MG63 (cell line): ENCODE results near the gene B9D2. TPM values are rescaled to one million over a fixed set of nuclear protein-coding genes. Genes with fewer than 3 reads are reported as not detected.
"Not testable (repeated sequence)": the region's sequence is repeated elsewhere in the genome, so short reads cannot be mapped to it uniquely, and the experiment has no call there.

ENCODE experiments used
- DNase-seq: peaks from one replicate; pipeline ENCODE4 v3.0.0-alpha.2; 2020
- H3K27me3 ChIP-seq: fragments of 250-450 bp; sonication (Bioruptor Pico); 2 replicates; pipeline ENCODE4 v1.5.1; 2020; ENCODE audit warnings: mild to moderate bottlenecking, moderate library complexity
- H3K36me3 ChIP-seq: fragments of 250-450 bp; sonication (Bioruptor Pico); 2 replicates; pipeline ENCODE4 v1.5.1; 2020; ENCODE audit warnings: mild to moderate bottlenecking, moderate library complexity
- H3K4me3 ChIP-seq: fragments of 250-450 bp; sonication (Bioruptor Pico); 2 replicates; pipeline ENCODE4 v1.5.1; 2020; ENCODE audit warnings: mild to moderate bottlenecking, moderate library complexity
- H3K9me3 ChIP-seq: fragments of 250-450 bp; sonication (Bioruptor Pico); 2 replicates; pipeline ENCODE4 v1.5.1; 2020; ENCODE audit warnings: mild to moderate bottlenecking, moderate library complexity
- total RNA-seq: library from RNA; depleted of rRNA; stranded (reverse); fragments of >200 nt; shearing (Covaris generic); gene quantifications from 2 replicates; pipeline ENCODE4 v1.2.3, GENCODE V29; 2014; ENCODE audit warnings: low replicate concordance; rRNA removed

The B9D2 gene, protein sequence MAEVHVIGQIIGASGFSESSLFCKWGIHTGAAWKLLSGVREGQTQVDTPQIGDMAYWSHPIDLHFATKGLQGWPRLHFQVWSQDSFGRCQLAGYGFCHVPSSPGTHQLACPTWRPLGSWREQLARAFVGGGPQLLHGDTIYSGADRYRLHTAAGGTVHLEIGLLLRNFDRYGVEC
- total RNA-seq, result 2.4 and 31.0 TPM in 2 replicates

DNA sequence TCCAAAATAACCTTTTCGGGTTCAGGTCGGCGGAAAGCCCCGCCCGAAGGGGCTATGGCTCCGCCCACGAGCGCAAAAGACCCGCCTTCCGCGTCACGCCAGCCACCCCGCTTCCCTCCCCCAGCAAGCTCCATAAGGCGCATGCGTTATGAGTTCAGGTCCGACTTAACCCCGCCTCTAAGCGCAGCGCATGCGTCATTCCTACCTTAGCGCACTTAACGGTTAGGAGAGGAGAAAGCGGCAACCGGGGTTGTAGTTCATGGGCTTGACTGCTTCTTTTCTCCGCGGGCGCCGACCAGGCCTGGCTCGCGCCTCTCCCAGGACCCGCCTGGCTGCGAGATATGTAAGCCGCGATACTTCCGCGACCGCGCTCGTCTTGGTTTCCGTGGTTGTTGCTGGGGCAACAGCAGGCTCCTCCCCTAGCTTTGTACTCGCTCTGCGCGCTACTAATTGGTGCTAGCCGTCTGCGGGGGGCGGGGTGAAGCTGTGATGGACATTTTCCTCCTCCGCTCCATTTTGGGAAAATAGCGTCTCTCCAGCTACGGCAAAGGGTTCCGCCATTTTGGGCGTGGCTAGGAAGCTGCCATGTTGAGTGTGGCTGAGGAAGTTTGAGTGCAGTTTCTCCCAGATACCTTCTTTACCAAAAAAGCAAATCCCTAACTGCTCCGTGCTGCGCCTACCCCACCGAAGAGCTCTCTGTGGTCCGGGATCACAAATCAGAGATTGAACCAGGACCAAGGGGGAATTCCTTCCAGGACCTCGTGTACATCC is at the start of gene B9D2:
Gene B9D2 (minus strand): TSS at position 397 of the 771 bp plus-strand sequence. CDS start 630 bp downstream, outside the sequence.
- Histone ChIP-seq H3K36me3 (peaks cover 21% of the 10 kb centered on the region), H3K9me3 (no peaks in the 10 kb centered on the region), H3K4me3 (peak within 1 kb of the TSS; percentile 83), H3K27me3 (no peaks in the 10 kb centered on the region)
- DNase-seq, result peak; percentile 99

DNA sequence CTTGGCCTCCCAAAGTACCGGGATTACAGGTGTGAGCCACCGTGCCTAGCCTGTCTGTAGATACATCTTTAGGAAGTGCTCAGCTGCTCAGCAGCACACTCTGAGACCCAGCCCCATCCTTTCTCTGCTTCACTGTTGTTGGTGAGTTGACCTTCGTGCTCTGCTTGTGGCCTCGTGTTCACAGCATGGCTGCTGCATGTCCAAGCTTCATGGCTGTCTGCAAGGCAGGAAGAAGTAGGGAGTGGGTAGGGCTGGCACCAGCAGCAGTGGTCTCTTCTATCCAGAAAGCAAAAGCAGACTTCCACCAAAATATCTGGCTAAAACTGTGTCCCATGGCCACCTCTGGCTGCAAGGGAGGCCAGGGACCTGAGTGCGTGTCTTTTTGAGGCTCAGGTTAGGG is 49.0 kb upstream of the B9D2 start:
- peaks cover 13% of the 10 kb centered on the region for H3K36me3 ChIP-seq
- H3K27me3 ChIP-seq, result no peaks in the 10 kb centered on the region
- H3K4me3 ChIP-seq, result no peak overlapping the region
- no peaks in the 10 kb centered on the region for H3K9me3 ChIP-seq
- no peak for DNase-seq

DNA sequence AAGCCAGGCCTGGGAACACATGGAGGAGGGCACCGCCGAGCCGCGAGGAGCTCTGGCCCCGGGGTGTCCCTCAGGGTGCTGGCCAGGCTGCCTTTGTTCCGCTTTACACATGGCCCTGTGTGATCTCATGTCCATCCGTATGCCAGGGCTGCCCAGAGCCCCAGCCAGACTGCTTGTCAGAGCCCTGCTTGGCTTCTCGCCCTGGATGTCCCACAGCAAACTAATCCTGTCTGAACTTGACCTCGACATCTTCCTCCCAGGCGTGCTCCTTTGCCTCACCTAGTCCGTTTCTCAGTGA is 48.0 kb upstream of the B9D2 start:
- peak; percentile 39 for DNase-seq
- no peaks in the 10 kb centered on the region for H3K27me3 ChIP-seq
- peaks cover 13% of the 10 kb centered on the region for H3K36me3 ChIP-seq
- H3K9me3 ChIP-seq, result no peaks in the 10 kb centered on the region
- no peak overlapping the region for H3K4me3 ChIP-seq

DNA sequence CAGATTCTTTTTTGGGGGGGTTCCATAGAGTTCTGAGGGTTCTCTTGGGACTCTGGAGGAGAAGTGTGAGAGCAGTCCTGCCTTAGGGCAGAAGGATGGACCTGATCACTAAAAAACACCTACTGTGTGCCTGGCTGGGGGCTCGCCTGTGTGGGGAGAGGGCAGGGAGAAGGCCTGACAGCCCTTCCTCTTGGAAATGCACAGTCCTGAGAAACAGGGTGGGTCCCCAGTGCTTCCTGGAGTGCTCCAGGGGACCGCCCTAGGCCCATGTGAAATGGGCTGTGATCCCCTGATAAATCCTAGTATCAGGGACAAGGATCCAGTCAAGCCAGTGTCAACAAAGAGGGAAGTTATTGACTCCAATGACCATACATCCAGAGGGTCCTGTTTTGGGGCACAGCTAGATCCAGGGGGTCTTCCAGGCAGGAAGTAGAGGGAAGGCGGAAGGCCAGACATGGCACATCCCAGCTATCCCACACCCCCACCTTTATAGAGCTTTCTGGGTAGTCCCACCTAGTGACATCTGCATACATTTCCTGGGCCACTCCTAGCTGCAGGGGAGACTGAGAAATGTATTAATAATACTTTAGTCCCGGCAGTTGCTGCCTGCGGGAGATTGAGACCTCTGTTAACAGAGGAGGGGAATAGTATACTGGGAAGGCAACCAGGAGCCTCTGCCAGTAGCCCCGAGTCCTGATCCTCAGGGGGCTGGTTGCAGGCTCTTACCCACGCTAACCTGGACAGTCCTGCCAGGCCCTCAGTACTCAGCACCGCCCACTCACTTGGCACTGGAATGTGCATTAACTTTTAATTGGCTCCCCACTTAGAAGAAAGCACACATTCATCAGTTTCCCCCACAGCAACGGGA is 47.4 kb upstream of the B9D2 start:
- no peak overlapping the region for H3K4me3 ChIP-seq
- H3K9me3 ChIP-seq, result no peaks in the 10 kb centered on the region
- peaks cover 13% of the 10 kb centered on the region for H3K36me3 ChIP-seq
- no peaks in the 10 kb centered on the region for H3K27me3 ChIP-seq
- no peak for DNase-seq

DNA sequence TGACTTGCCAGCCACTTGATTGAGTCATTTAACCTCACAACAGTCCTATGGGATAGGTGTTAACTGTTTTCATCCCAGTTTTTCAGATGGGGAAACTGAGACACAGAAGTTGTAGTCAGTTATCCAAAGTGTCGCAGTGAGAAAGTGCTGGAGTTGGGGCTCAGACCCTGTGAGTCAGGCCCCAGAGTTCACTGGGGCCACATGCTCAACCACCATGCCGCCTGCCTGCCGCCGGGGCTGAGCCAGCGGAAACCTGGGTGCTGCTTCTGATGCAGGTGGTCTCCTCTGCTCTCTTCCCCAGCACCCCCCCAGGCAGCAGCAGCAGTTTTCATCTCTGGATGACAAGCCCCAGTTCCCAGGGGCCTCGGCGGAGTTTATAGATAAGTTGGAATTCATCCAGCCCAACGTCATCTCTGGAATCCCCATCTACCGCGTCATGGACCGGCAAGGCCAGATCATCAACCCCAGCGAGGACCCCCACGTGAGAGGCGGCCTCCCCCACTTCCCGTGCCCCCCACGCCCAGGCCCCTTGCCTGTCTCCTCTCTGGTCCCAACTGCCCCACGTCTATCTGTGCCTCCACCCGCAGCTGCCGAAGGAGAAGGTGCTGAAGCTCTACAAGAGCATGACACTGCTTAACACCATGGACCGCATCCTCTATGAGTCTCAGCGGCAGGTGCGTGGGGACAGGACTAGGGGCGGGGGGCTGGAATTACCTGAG is 46.5 kb upstream of the B9D2 start:
- no peak for DNase-seq
- no peaks in the 10 kb centered on the region for H3K27me3 ChIP-seq
- H3K9me3 ChIP-seq, result no peaks in the 10 kb centered on the region
- H3K36me3 ChIP-seq, result peaks cover 13% of the 10 kb centered on the region
- no peak overlapping the region for H3K4me3 ChIP-seq

DNA sequence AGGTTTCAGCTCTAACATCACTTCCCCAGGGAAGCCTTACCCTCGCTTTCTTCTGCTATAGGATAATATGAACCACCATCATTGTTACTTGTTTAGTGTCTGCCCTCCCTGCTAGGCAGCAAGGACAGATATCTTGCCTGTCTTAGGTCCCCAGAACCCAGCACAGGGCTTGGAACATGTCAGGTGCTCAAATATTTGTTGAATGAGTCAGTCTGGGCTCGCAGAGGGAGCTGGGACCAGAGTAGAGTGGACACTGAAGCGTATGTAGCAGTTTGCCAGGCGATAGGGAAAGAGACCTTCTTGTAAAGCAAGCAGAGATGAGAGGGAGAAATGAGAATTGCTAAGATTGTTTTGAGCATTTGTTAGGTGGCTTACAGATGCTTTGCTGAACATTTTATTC is 45.3 kb upstream of the B9D2 start:
- Histone ChIP-seq H3K36me3 (peaks cover 13% of the 10 kb centered on the region), H3K9me3 (no peaks in the 10 kb centered on the region), H3K4me3 (no peak overlapping the region), H3K27me3 (no peaks in the 10 kb centered on the region)
- DNase-seq, result no peak

DNA sequence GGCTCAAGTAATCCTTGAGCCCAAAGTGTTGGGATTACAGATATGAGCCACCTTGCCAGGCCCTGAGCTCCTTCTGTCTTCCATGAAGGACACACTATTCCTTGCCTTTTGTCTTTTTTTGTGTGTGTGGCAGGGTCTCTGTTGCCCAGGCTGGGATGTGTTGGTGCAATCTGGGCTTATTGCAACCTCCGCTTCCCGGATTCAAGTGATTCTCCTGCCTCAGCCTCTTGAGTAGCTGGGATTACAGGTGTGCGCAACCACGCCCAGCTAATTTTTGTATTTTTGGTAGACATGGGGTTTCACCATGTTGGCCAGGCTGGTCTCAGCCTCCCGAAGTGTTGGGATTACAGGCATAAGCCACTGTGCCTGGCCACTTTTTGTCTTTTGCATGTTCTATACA is 44.9 kb upstream of the B9D2 start:
- H3K9me3 ChIP-seq, H3K4me3 ChIP-seq, H3K27me3 ChIP-seq, DNase-seq: not testable (repeated sequence)
- peaks cover 13% of the 10 kb centered on the region for H3K36me3 ChIP-seq

DNA sequence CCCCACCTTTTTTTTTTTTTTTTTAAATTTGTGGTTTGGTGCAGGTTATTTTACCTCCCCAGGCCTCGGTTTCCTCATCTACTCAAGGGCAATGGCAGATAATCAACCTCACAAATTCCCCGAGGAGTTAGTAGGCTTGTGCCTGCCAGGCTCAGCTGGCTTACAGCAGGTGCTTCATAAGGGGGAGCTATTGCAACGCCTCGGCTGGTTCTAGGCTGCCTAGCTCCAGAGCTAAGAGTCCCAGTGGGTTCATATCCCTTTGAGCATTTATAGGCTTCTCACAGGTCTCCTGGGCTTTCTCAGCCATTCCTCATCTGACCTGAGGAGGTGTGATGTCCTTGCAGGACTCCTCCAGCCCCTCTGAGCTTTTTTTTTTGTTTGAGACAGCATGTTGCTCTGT is 44.3 kb upstream of the B9D2 start:
- H3K9me3 ChIP-seq, result no peaks in the 10 kb centered on the region
- no peaks in the 10 kb centered on the region for H3K27me3 ChIP-seq

DNA sequence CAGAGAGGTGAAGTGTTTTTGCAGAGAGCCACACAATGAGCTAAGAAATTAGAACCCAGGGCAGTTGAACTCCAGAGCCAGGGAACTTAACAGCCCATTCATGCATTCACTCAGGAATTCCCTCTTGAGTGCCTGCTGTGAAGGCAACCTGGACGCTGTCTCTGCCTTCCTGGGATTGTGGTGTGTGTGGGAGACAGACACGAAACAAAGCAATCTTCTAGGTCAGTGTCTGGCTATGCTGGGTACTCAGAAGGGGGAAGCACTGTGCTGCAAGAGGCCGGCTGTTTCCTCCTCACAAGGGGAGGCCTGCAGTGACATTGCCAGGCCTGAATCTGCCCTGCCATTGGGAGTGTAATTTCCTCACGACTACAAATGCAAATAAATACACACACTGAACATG is 43.3 kb upstream of the B9D2 start:
- Histone ChIP-seq H3K27me3 (no peaks in the 10 kb centered on the region), H3K9me3 (no peaks in the 10 kb centered on the region), H3K36me3 (peaks cover 9% of the 10 kb centered on the region), H3K4me3 (no peak overlapping the region)
- DNase-seq, result no peak

More for the DNA sequence above, 44.3 kb upstream of the B9D2 start:
- peaks cover 13% of the 10 kb centered on the region for H3K36me3 ChIP-seq
- no peak overlapping the region for H3K4me3 ChIP-seq
- DNase-seq, result no peak

DNA sequence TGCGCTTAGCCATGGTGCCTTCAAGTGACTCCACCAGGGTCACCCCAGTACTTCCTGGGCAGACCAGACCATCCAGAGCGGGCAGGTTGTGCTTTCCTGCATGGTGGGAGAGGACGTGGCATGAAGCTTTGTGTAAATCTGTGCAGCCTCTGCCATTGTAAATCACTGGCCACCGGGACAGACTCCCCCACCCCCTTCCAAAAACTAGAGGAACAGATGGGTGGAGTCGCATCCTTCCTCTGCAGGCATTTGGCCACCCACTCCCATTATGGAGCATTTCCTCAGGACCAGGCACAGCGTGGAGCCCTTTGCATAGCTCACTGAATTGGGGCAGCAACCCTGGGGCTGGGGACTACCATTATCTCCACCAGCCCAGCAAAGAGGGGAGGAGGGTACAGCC is 41.8 kb upstream of the B9D2 start:
- no peak for DNase-seq
- Histone ChIP-seq H3K36me3 (peaks cover 3% of the 10 kb centered on the region), H3K27me3 (no peaks in the 10 kb centered on the region), H3K4me3 (no peak overlapping the region), H3K9me3 (no peaks in the 10 kb centered on the region)

DNA sequence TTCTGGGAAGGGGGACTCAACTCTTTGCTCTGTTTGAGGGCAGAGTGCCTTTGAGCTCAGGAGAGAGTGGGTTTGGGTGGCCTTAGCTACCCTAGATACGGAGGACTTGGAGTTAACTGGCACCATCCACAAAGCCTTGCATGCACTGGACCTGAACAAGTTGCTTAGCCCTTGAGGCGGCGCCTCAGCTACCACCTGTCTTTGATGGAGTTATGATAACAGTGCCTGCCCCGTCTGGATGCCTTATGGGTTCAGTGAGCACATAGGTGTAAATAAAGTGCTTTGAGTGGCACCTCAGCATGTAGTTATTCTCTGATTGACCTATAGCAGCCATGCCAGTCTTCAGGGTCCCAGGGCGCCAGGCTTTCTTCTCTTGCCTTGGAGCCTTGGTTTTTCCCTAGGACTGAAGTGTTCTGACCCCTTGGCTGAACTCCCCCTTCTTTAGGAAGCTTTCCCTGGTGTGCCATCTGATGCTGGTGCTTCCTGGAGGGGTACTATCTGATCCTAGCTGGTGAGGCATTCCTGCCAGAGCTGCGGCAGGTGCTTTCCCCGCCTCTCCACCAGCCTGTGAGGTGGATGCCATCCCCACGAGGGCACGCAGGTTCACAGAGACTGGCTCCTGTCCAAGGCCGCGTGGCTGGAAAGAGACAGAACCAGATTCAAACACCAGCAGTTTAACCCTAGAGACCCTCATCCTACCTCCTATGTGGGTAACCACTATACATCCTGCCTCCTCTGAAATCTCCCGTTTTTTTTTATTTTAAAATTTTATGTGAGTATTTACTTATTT is 39.4 kb upstream of the B9D2 start:
- H3K27me3 ChIP-seq, result no peaks in the 10 kb centered on the region
- no peak overlapping the region for H3K4me3 ChIP-seq
- no peaks in the 10 kb centered on the region; the same call in 1 of the 2 replicates for H3K36me3 ChIP-seq
- no peak for DNase-seq
- no peaks in the 10 kb centered on the region for H3K9me3 ChIP-seq

DNA sequence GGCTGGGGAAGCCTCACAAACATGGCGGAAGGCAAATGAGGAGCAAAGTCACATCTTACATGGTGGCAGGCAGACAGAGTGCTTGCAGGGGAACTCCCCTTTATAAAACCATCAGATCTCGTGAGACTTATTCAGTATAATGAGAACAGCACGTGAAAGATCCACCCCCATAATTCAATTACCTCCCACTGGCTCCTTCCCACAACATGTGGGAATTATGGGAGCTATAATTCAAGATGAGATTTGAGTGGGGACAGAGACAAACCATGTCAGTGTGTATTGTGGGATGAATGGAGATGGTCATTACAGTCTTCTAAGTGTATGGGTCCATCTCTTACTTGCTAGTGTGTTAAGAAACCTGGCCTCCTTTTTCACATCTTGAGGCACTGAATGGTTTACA is 38.1 kb upstream of the B9D2 start:
- no peak for DNase-seq
- no peaks in the 10 kb centered on the region for H3K27me3 ChIP-seq
- H3K36me3 ChIP-seq, result no peaks in the 10 kb centered on the region; the same call in 1 of the 2 replicates
- no peaks in the 10 kb centered on the region for H3K9me3 ChIP-seq
- H3K4me3 ChIP-seq, result no peak overlapping the region

DNA sequence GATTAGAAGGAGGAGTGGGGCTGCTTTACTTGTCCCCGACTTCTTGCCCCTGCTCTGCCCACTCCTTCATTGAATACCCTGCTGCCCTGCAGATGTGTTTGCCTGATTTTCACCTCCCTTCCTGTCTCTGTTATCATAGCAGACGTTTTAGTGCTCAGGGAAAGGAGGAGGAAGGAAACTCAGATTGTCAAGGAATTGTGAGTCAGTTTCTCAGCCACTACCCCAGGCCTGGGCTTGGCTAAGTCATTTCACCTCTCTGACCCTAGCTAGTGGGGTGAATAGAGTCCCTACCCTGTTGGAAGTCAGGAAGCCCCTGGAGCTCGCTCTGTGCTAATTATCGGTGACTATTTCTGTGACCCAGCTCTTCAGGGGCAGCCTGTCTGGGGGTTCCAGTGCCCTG is 37.5 kb upstream of the B9D2 start:
- no peak for DNase-seq
- H3K9me3 ChIP-seq, result no peaks in the 10 kb centered on the region
- H3K27me3 ChIP-seq, result no peaks in the 10 kb centered on the region
- no peak overlapping the region for H3K4me3 ChIP-seq
- no peaks in the 10 kb centered on the region; the same call in 1 of the 2 replicates for H3K36me3 ChIP-seq

DNA sequence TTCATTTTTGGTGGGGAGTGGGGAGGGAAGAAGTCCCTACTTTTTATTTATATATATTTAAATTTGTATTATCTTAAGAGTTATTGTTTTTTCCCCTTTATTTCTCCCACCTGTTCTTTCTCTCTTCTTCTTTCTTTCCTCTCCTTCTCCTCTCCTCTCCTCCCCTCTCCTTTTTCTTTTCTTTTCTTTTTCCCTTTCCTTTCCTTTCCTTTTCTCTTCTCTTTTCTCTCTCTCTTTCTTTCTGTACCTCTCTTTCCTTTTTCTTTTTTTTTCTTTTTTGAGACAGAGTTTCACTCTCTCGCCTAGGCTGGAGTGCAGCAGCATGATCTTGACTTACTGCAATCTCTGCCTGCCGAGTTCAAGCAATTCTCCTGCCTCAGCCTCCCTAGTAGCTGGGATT is 35.6 kb upstream of the B9D2 start:
- no peaks in the 10 kb centered on the region for H3K9me3 ChIP-seq
- H3K36me3 ChIP-seq, result 0 out of 2 replicates have a peak, but pooled peaks cover 4% of the 10 kb centered on the region
- no peak for DNase-seq
- no peak overlapping the region for H3K4me3 ChIP-seq
- H3K27me3 ChIP-seq, result no peaks in the 10 kb centered on the region

DNA sequence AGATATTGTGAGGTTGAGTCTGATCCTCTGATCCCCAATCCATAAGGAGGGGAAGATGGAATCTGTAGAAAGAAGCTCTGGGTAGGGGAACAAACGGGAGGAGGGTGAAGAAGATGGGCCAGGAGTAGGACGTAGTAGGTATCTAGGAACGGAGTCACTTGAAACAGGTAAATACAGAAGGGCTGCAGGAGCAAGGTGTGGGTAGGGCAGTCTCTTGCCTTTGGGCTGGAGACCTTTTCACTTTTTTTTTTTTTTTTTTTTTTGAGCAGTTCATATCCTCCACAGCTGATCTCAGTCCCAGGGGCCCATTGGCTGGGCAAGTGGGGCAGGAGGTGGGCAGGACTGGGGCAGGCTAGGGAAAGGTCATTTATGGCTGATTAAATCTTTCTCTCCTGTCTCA is 35.1 kb upstream of the B9D2 start:
- H3K4me3 ChIP-seq, result peak overlapping the region; percentile 98
- no peak for DNase-seq

DNA sequence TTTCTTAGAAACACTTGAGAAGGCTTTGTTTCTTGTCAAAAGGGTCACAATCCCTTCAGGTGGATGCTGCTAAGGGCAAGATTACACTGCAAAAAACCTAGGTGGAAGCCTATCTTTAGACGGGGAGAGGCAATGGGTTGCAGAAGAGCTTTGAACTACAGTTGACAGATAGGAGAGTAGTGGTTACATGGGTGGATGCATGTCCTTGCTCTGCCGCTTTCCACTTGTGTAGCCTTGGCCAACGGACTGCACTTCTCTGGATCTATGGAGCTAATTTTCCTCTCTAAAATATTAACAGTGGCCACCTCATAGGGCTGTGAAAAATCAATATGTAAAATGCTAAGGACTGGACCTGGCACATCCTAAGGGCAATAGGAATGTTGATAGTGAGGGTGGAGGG is 34.6 kb upstream of the B9D2 start:
- Histone ChIP-seq H3K4me3 (peak overlapping the region; percentile 98), H3K36me3 (0 out of 2 replicates have a peak, but pooled peaks cover 4% of the 10 kb centered on the region), H3K9me3 (no peaks in the 10 kb centered on the region), H3K27me3 (no peaks in the 10 kb centered on the region)
- no peak for DNase-seq

More for the DNA sequence above, 35.1 kb upstream of the B9D2 start:
- Histone ChIP-seq H3K27me3 (no peaks in the 10 kb centered on the region), H3K36me3 (0 out of 2 replicates have a peak, but pooled peaks cover 4% of the 10 kb centered on the region), H3K9me3 (no peaks in the 10 kb centered on the region)
